Ovary (tissue), 9 donors: ENCODE measurements around the gene FRY. TPM values are rescaled to one million over a fixed set of nuclear protein-coding genes. Genes with fewer than 3 reads are reported as not detected.

Experiments
- DNase-seq, 5 donors: peaks; one replicate each; pipeline ENCODE4 v3.0.0-alpha.2; 2019 to 2020
- H3K27ac ChIP-seq, 2 donors: fragments of 200-600 bp; one replicate each; pipeline versions ENCODE4 v1.5.1 to v1.8.0; 2019 to 2022
- H3K27me3 ChIP-seq: fragments of 200-600 bp; one replicate; pipeline ENCODE4 v1.8.0; 2022
- H3K36me3 ChIP-seq: fragments of 200-600 bp; sonication (generic); one replicate; pipeline ENCODE4 v1.5.1; 2019
- H3K4me1 ChIP-seq: one replicate; pipeline ENCODE4 v1.8.1; 2013; ENCODE audit warnings: mild to moderate bottlenecking, moderate library complexity; ENCODE audit not compliant: insufficient read depth
- H3K4me3 ChIP-seq: fragments of 200-600 bp; sonication (generic); one replicate; pipeline ENCODE4 v1.5.1; 2017
- H3K9me3 ChIP-seq, 2 donors: fragments of 200-600 bp in 1 of 2; sonication (generic) in 1 of 2; one replicate each; pipeline versions ENCODE4 v1.5.1 to v1.8.1; 2013 to 2019; ENCODE audit warnings: mild to moderate bottlenecking in 1 of 2, moderate library complexity in 1 of 2
- CTCF ChIP-seq, 3 donors: fragments of 450-650 bp in 2 of 3; fragments of 200-600 bp in 1 of 3; IDR thresholded peaks; one replicate each; pipeline versions ENCODE4 v1.5.1 to v1.8.0; 2016 to 2022; ENCODE audit warnings: antibody characterized with exemption in 3 of 3, mild to moderate bottlenecking in 1 of 3
- EP300 ChIP-seq: sonication (generic); formaldehyde crosslinking; IDR thresholded peaks from one replicate; pipeline ENCODE4 v1.6.1; 2017; ENCODE audit warnings: antibody characterized with exemption
- POLR2A ChIP-seq: fragments of 450-650 bp; IDR thresholded peaks from one replicate; pipeline ENCODE4 v1.6.1; 2017; ENCODE audit warnings: antibody characterized with exemption, mild to moderate bottlenecking, moderate library complexity
- WGBS, 3 donors: extraction: QIAGEN DNeasy Blood & Tissue Kit in 1 of 3; methylation state at CpG; one replicate each; pipeline versions ENCODE4 v1.1.5 to v1.1.7; 2013 to 2017; 5-methylcytosine and 5-hydroxymethylcytosine counted together
- intact Hi-C, 4 donors: fragments of 100-400 bp; cut with DNase I; formaldehyde crosslinking; loops; one replicate each; pipeline versions ENCODE4 v1.11.0 to v1.15.1; 2022 to 2023
- polyA plus RNA-seq, 2 donors: library from polyadenylated mRNA; stranded (reverse); fragments of 200-250 nt in 1 of 2; fragments of 350-450 nt in 1 of 2; fragmentation: Illumina TruSeq in 1 of 2; extraction: RNeasy Lipid Tissue Mini Kit (QIAGEN cat#74804) in 1 of 2; gene quantifications; one replicate each; pipeline ENCODE4 v1.2.3, GENCODE V29; 2013 to 2014
- total RNA-seq, 7 donors: library from RNA; depleted of rRNA in 2 of 7; stranded (reverse); fragments of >200 nt in 2 of 7; fragmentation: NEBNext Ultra II Directional in 3 of 7; extraction: Animal tissue kit (Norgen Biotek cat#: 25700) in 3 of 7; gene quantifications; one replicate each; pipeline versions ENCODE4 v1.1.0 to v1.2.4, GENCODE V29; 2016 to 2023
- donor health status: DM: no; HTN: no; CAD: no; lungs with moderate emphysema.
- donor health status: DM: no; HTN: no; CAD: no.
- donor health status: Bipolar disorder and iron deficiency.
- donor health status: DM: yes; HTN: yes; CAD: no.
- donor health status: DM: no; HTN: no; CAD: no.
- donor health status: DM: yes; HTN: yes; CAD: no.

FRY gene
- total and polyA plus RNA-seq, 9 donors = 11.6 to 36.7 (median 19.4) TPM

- intact Hi-C loops = no loop called here
- H3K4me1 ChIP-seq = no peaks in the 10 kb centered on the region
- no peak overlapping the region for H3K4me3 ChIP-seq
- H3K27me3 ChIP-seq = no peaks in the 10 kb centered on the region
- H3K36me3 ChIP-seq = no peaks in the 10 kb centered on the region
- H3K9me3 ChIP-seq = no peaks in the 10 kb centered on the region
- no peak for DNase-seq
- 52 to 58% (median 57%) methylated on average over 2 of the region's 2 CpGs for WGBS, 3 donors
- no peak for TF ChIP-seq CTCF (IDR thresholded peaks at IDR 0.05)
- TF ChIP-seq POLR2A = no peak
- no peak for TF ChIP-seq EP300
- H3K27ac ChIP-seq = no peak overlapping the region
Measured at GRCh38 chr13:32191452-32191998, 160.0 kb downstream of the FRY start.

DNA sequence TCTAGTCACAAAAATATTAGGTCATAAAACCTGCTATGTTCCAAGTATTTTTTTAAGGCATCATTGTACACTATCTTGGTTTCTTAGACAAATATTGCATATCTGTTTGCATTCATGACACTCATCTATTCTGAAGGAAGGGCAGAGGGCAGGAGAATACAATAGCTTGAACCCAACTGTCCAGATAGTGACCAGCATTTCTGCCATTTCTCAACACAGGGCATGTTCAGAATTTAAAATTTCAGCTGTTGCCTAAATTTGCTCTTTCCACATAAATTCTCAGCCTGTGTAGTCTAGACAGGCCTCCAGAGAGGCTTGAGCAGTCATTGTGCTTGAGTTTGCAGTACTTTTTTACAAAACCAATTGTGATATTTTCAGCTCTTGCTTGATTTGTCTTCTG is 164.1 kb downstream of the FRY start:
- intact Hi-C loops = no loop called here
- no peak overlapping the region for H3K27ac ChIP-seq
- TF ChIP-seq EP300 (no peak), CTCF (IDR thresholded peaks at IDR 0.05) (no peak), POLR2A (no peak)
- H3K27me3 ChIP-seq = no peaks in the 10 kb centered on the region
- no peak overlapping the region for H3K4me3 ChIP-seq
- no peaks in the 10 kb centered on the region for H3K9me3 ChIP-seq
- H3K4me1 ChIP-seq = peaks cover 3% of the 10 kb centered on the region
- DNase-seq = no peak
- H3K36me3 ChIP-seq = no peaks in the 10 kb centered on the region

- H3K9me3 ChIP-seq = no peaks in the 10 kb centered on the region
- no peak overlapping the region for H3K4me3 ChIP-seq
- H3K36me3 ChIP-seq = no peaks in the 10 kb centered on the region
- 96 to 100% (median 96%) methylated on average over 1 of the region's 1 CpG for WGBS, 3 donors
- intact Hi-C loops = no loop called here
- no peak overlapping the region for H3K27ac ChIP-seq
- peaks cover 3% of the 10 kb centered on the region for H3K4me1 ChIP-seq
- no peaks in the 10 kb centered on the region for H3K27me3 ChIP-seq
- DNase-seq = no peak
- TF ChIP-seq POLR2A (no peak), CTCF (IDR thresholded peaks at IDR 0.05) (no peak), EP300 (no peak)
Measured at GRCh38 chr13:32199168-32199567, 167.6 kb downstream of the FRY start.

GRCh38 chr13:32200741-32201140 is 169.2 kb downstream of the FRY start:
- DNase-seq = no peak
- Histone ChIP-seq H3K9me3 (no peaks in the 10 kb centered on the region), H3K4me3 (no peak overlapping the region), H3K27me3 (no peaks in the 10 kb centered on the region), H3K36me3 (no peaks in the 10 kb centered on the region), H3K4me1 (peaks cover 3% of the 10 kb centered on the region), H3K27ac (no peak overlapping the region)
- TF ChIP-seq CTCF (IDR thresholded peaks at IDR 0.05) (no peak), POLR2A (no peak), EP300 (no peak)
- WGBS, 3 donors = 91 to 97% (median 91%) methylated on average over 2 of the region's 2 CpGs
- intact Hi-C loops = no loop called here
